HepG2 (cell line): ENCODE measurements around the gene INTS6. TPM values are rescaled to one million over a fixed set of nuclear protein-coding genes. Genes with fewer than 3 reads are reported as not detected.
A peak's percentile ranks its signal among the peaks of the same experiment; 100 is the strongest.

Source experiments
- AHR ChIP-seq: IDR thresholded peaks from 2 replicates; pipeline ENCODE4 v1.6.1; 2018; ENCODE audit warnings: missing genetic modification reagents, missing compliant biosample characterization
- ARID3A ChIP-seq: IDR thresholded peaks from 2 replicates; pipeline ENCODE4 v1.6.1; 2012; ENCODE audit warnings: low read depth, low read length, improper control_type of control experiment
- BCL6 ChIP-seq: IDR thresholded peaks from 2 replicates; pipeline ENCODE4 v1.6.1; 2016; ENCODE audit warnings: missing genetic modification reagents, missing compliant biosample characterization
- BRCA1 ChIP-seq: sonication (generic); formaldehyde crosslinking; IDR thresholded peaks from 2 replicates; pipeline ENCODE4 v1.4.0; 2020; ENCODE audit warnings: missing genetic modification reagents
- CBX1 ChIP-seq: IDR thresholded peaks from one replicate; pipeline ENCODE4 v1.6.1; 2016; ENCODE audit warnings: antibody characterized with exemption, low read depth
- HMGA1 ChIP-seq: sonication (generic); formaldehyde crosslinking; conservative IDR thresholded peaks from 2 replicates; pipeline ENCODE4 v1.4.0; 2020; ENCODE audit warnings: missing genetic modification reagents
- HNRNPK ChIP-seq: fragments of 200-400 bp; formaldehyde crosslinking; IDR thresholded peaks from 2 replicates; pipeline ENCODE4 v1.6.1; 2018; ENCODE audit warnings: low read length, low read depth, moderate library complexity, mild to moderate bottlenecking; ENCODE audit not compliant: poor library complexity, severe bottlenecking
- HOXA7 ChIP-seq: sonication (generic); formaldehyde crosslinking; IDR thresholded peaks from 2 replicates; pipeline ENCODE4 v1.8.1; 2022; ENCODE audit warnings: mild to moderate bottlenecking, missing genetic modification reagents, moderate library complexity
- HOXD1 ChIP-seq: sonication (generic); formaldehyde crosslinking; IDR thresholded peaks from 2 replicates; pipeline ENCODE4 v1.5.0; 2020; ENCODE audit warnings: missing genetic modification reagents
- JARID2 ChIP-seq: sonication (generic); formaldehyde crosslinking; IDR thresholded peaks from 2 replicates; pipeline ENCODE4 v1.8.1; 2023; ENCODE audit warnings: missing genetic modification reagents, inconsistent platforms; ENCODE audit not compliant: insufficient replicate concordance
- KLF15 ChIP-seq: sonication (generic); formaldehyde crosslinking; IDR thresholded peaks from 2 replicates; pipeline ENCODE4 v1.8.1; 2023; ENCODE audit warnings: borderline replicate concordance, mild to moderate bottlenecking, inconsistent platforms, missing genetic modification reagents, mixed read lengths
- KLF6 ChIP-seq: IDR thresholded peaks from 2 replicates; pipeline ENCODE4 v1.8.0; 2016; ENCODE audit warnings: missing biosample characterization, missing genetic modification reagents
- KLF9 ChIP-seq: IDR thresholded peaks from 2 replicates; pipeline ENCODE4 v1.6.1; 2016; ENCODE audit warnings: low read depth
- MYPOP ChIP-seq: sonication (generic); formaldehyde crosslinking; IDR thresholded peaks from 2 replicates; pipeline ENCODE4 v1.8.1; 2023; ENCODE audit warnings: mild to moderate bottlenecking, moderate library complexity, missing genetic modification reagents
- POLR2AphosphoS5 ChIP-seq: IDR thresholded peaks from 2 replicates; pipeline ENCODE4 v1.6.1; 2012; ENCODE audit warnings: low read depth, low read length
- SOX6 ChIP-seq, 2 experiments: fragments of 450-650 bp in 1 of 2; sonication (generic) in 1 of 2; formaldehyde crosslinking in 1 of 2; IDR thresholded peaks; 2 replicates each; pipeline versions ENCODE4 v1.4.0 to v1.6.1; 2017 to 2020; ENCODE audit warnings: antibody characterized with exemption in 1 of 2, mild to moderate bottlenecking in 1 of 2, missing genetic modification reagents in 1 of 2
- TAF1 ChIP-seq: sonication (generic); formaldehyde crosslinking; IDR thresholded peaks from 2 replicates; pipeline ENCODE4 v1.4.0; 2020; ENCODE audit warnings: missing genetic modification reagents
- THAP9 ChIP-seq: sonication (generic); formaldehyde crosslinking; IDR thresholded peaks from 2 replicates; pipeline ENCODE4; 2020; ENCODE audit warnings: missing genetic modification reagents, mild to moderate bottlenecking, borderline replicate concordance
- TSC22D2 ChIP-seq: sonication (generic); formaldehyde crosslinking; IDR thresholded peaks from 2 replicates; pipeline ENCODE4 v1.5.1; 2020; ENCODE audit warnings: missing genetic modification reagents, mild to moderate bottlenecking, borderline replicate concordance
- ZNF12 ChIP-seq: sonication (generic); formaldehyde crosslinking; IDR thresholded peaks from 2 replicates; pipeline ENCODE4 v1.5.0; 2020; ENCODE audit warnings: missing genetic modification reagents
- ZNF138 ChIP-seq: sonication (generic); formaldehyde crosslinking; IDR thresholded peaks from 2 replicates; pipeline ENCODE4 v1.5.0; 2020; ENCODE audit warnings: mild to moderate bottlenecking, low read depth, missing genetic modification reagents
- ZNF451 ChIP-seq: sonication (generic); formaldehyde crosslinking; IDR thresholded peaks from 2 replicates; pipeline ENCODE4 v1.5.0; 2020; ENCODE audit warnings: mild to moderate bottlenecking, missing genetic modification reagents
- ZNF512 ChIP-seq: sonication (generic); formaldehyde crosslinking; IDR thresholded peaks from 2 replicates; pipeline ENCODE4 v1.4.0; 2020; ENCODE audit warnings: mild to moderate bottlenecking, missing genetic modification reagents
- polyA plus RNA-seq, 8 experiments: library from polyadenylated mRNA; depleted of rRNA in 3 of 8; stranded (reverse) in 7 of 8; unstranded in 1 of 8; fragments of >200 nt; fragmentation: Illumina TruSeq in 4 of 8; extraction: Trizol in 4 of 8; gene quantifications; 2 replicates each; pipeline versions ENCODE4 v1.2.1 to v1.2.3, GENCODE V29; 2011 to 2016; ENCODE audit warnings: low read depth in 4 of 8, missing spikeins in 1 of 8, mixed read lengths in 1 of 8; ENCODE audit not compliant: insufficient read depth in 1 of 8
- total RNA-seq, 5 experiments: library from RNA; depleted of rRNA; stranded (reverse); fragments of >200 nt; fragmentation: Illumina TruSeq; extraction: Trizol; gene quantifications; 2 replicates each; pipeline ENCODE4 v1.2.3, GENCODE V29; 2016; ENCODE audit warnings: low read depth in 1 of 5

INTS6 gene
- total and polyA plus RNA-seq, 2 of the 13 experiments (the other 11 are each of a cell fraction or from before 2014, with no cell fraction given): 27.9 to 38.4 TPM

GRCh38 chr13:51453207-51453958 is 547 bp upstream of the INTS6 start (continued):
- no peak for TF ChIP-seq THAP9 (CRISPR knock-in tag)
- TF ChIP-seq CBX1: peak; percentile 15
- no peak for TF ChIP-seq ZNF12 (CRISPR knock-in tag)
- TF ChIP-seq KLF9: 0 out of 2 replicates have a peak, but pooled peaks have one; percentile 12
- TF ChIP-seq HNRNPK: peak; percentile 58
- TF ChIP-seq HOXD1: 0 out of 2 replicates have a peak, but pooled peaks have one; percentile 50
- peak; percentile 69; the same call in 1 of the 2 replicates for TF ChIP-seq AHR
- TF ChIP-seq BRCA1: no peak
- TF ChIP-seq JARID2 (CRISPR knock-in tag): no peak
- TF ChIP-seq HOXA7: no peak
- no peak for TF ChIP-seq HMGA1 (CRISPR knock-in tag)
- TF ChIP-seq ZNF138: no peak
- 0 out of 2 replicates have a peak, but pooled peaks have one; percentile 34 for TF ChIP-seq KLF6 (CRISPR knock-in tag)
- TF ChIP-seq ARID3A: 0 out of 2 replicates have a peak, but pooled peaks have one; percentile 5
- peak; percentile 21; the same call in 1 of the 2 replicates for TF ChIP-seq BCL6 (CRISPR knock-in tag)
- 0 out of 2 replicates have a peak, but pooled peaks have one; percentile 26 for TF ChIP-seq TSC22D2 (CRISPR knock-in tag)
- peak; percentile 42; the same call in 1 of the 2 replicates for TF ChIP-seq MYPOP (CRISPR knock-in tag)
- no peak for TF ChIP-seq ZNF512
- TF ChIP-seq ZNF451 (CRISPR knock-in tag): 0 out of 2 replicates have a peak, but pooled peaks have one; percentile 30
- TF ChIP-seq TAF1 (CRISPR knock-in tag): no peak
- TF ChIP-seq KLF15 (CRISPR knock-in tag): no peak
- no peak for TF ChIP-seq SOX6 (IDR thresholded peaks at IDR 0.05)
- TF ChIP-seq SOX6 (CRISPR knock-in tag; IDR thresholded peaks at IDR 0.05): 0 out of 2 replicates have a peak, but pooled peaks have one; percentile 49
- TF ChIP-seq POLR2AphosphoS5: no peak; the same call in 1 of the 2 replicates
